ENCODE results near the gene HOXC4.

The HOXC4 gene

GRCh38 chr12:54025499-54026405 is 27.9 kb upstream of the HOXC4 start:
- H3K4me3 ChIP-seq (ENCODE audit: low read depth, low read length) = no peak overlapping the region
- no peak overlapping the region for H3K9ac ChIP-seq (ENCODE audit: low read depth, low read length)
- H3K4me1 ChIP-seq (ENCODE audit: control insufficient read depth, insufficient read depth, low read length) = peaks cover 9% of the 10 kb centered on the region; the same call in 1 of the 2 replicates
- no peak overlapping the region for H3K27ac ChIP-seq (ENCODE audit: low read depth, low read length)
- no peaks in the 10 kb centered on the region for H3K36me3 ChIP-seq (ENCODE audit: control insufficient read depth, insufficient read depth, low read length)
- no peaks in the 10 kb centered on the region for H3K9me3 ChIP-seq (ENCODE audit: control insufficient read depth, insufficient read depth, low read length)
- peaks cover 100% of the 10 kb centered on the region for H3K27me3 ChIP-seq (ENCODE audit: control insufficient read depth, insufficient read depth, low read length)

- H3K27me3 ChIP-seq (ENCODE audit: control insufficient read depth, insufficient read depth, low read length) = peaks cover 100% of the 10 kb centered on the region
- no peak overlapping the region for H3K4me3 ChIP-seq (ENCODE audit: low read depth, low read length)
- no peak overlapping the region for H3K27ac ChIP-seq (ENCODE audit: low read depth, low read length)
- no peaks in the 10 kb centered on the region for H3K9me3 ChIP-seq (ENCODE audit: control insufficient read depth, insufficient read depth, low read length)
- H3K9ac ChIP-seq (ENCODE audit: low read depth, low read length) = no peak overlapping the region
- no peaks in the 10 kb centered on the region for H3K36me3 ChIP-seq (ENCODE audit: control insufficient read depth, insufficient read depth, low read length)
- H3K4me1 ChIP-seq (ENCODE audit: control insufficient read depth, insufficient read depth, low read length) = peaks cover 3% of the 10 kb centered on the region; the same call in 1 of the 2 replicates
Measured at GRCh38 chr12:54026640-54027441, 26.8 kb upstream of the HOXC4 start.

GRCh38 chr12:54027442-54027786 is 26.2 kb upstream of the HOXC4 start:
- H3K4me1 ChIP-seq (ENCODE audit: control insufficient read depth, insufficient read depth, low read length) = peaks cover 3% of the 10 kb centered on the region; the same call in 1 of the 2 replicates
- no peak overlapping the region for H3K9ac ChIP-seq (ENCODE audit: low read depth, low read length)
- no peaks in the 10 kb centered on the region for H3K9me3 ChIP-seq (ENCODE audit: control insufficient read depth, insufficient read depth, low read length)
- no peaks in the 10 kb centered on the region for H3K36me3 ChIP-seq (ENCODE audit: control insufficient read depth, insufficient read depth, low read length)
- H3K27me3 ChIP-seq (ENCODE audit: control insufficient read depth, insufficient read depth, low read length) = peaks cover 100% of the 10 kb centered on the region
- H3K4me3 ChIP-seq (ENCODE audit: low read depth, low read length) = no peak overlapping the region
- H3K27ac ChIP-seq (ENCODE audit: low read depth, low read length) = no peak overlapping the region

- Histone ChIP-seq H3K9ac (ENCODE audit: low read depth, low read length) (no peak within 1 kb of the TSS), H3K36me3 (ENCODE audit: control insufficient read depth, insufficient read depth, low read length) (no peaks in the 10 kb centered on the region), H3K4me3 (ENCODE audit: low read depth, low read length) (no peak within 1 kb of the TSS), H3K27me3 (ENCODE audit: control insufficient read depth, insufficient read depth, low read length) (peaks cover 100% of the 10 kb centered on the region), H3K9me3 (ENCODE audit: control insufficient read depth, insufficient read depth, low read length) (no peaks in the 10 kb centered on the region), H3K4me1 (ENCODE audit: control insufficient read depth, insufficient read depth, low read length) (peaks cover 7% of the 10 kb centered on the region; the same call in 1 of the 2 replicates), H3K27ac (ENCODE audit: low read depth, low read length) (no peak within 1 kb of the TSS)
Measured at GRCh38 chr12:54028314-54029201, 25.1 kb upstream of the HOXC4 start, which contains the start of gene HOXC6. TSS of gene HOXC6 (plus strand) at chr12:54028440. CDS start at chr12:54028522, 82 bp downstream.

GRCh38 chr12:54029529-54030441 is 23.9 kb upstream of the HOXC4 start:
- no peak overlapping the region for H3K4me3 ChIP-seq (ENCODE audit: low read depth, low read length)
- no peak overlapping the region for H3K27ac ChIP-seq (ENCODE audit: low read depth, low read length)
- H3K27me3 ChIP-seq (ENCODE audit: control insufficient read depth, insufficient read depth, low read length) = peaks cover 100% of the 10 kb centered on the region
- no peak overlapping the region for H3K9ac ChIP-seq (ENCODE audit: low read depth, low read length)
- no peaks in the 10 kb centered on the region for H3K9me3 ChIP-seq (ENCODE audit: control insufficient read depth, insufficient read depth, low read length)
- no peaks in the 10 kb centered on the region for H3K36me3 ChIP-seq (ENCODE audit: control insufficient read depth, insufficient read depth, low read length)
- peaks cover 7% of the 10 kb centered on the region; the same call in 1 of the 2 replicates for H3K4me1 ChIP-seq (ENCODE audit: control insufficient read depth, insufficient read depth, low read length)

- Histone ChIP-seq H3K27ac (ENCODE audit: low read depth, low read length) (no peak overlapping the region), H3K4me3 (ENCODE audit: low read depth, low read length) (no peak overlapping the region), H3K36me3 (ENCODE audit: control insufficient read depth, insufficient read depth, low read length) (no peaks in the 10 kb centered on the region), H3K4me1 (ENCODE audit: control insufficient read depth, insufficient read depth, low read length) (peaks cover 7% of the 10 kb centered on the region; the same call in 1 of the 2 replicates), H3K9me3 (ENCODE audit: control insufficient read depth, insufficient read depth, low read length) (no peaks in the 10 kb centered on the region), H3K27me3 (ENCODE audit: control insufficient read depth, insufficient read depth, low read length) (peaks cover 100% of the 10 kb centered on the region), H3K9ac (ENCODE audit: low read depth, low read length) (no peak overlapping the region)
Measured at GRCh38 chr12:54030442-54030801, 23.2 kb upstream of the HOXC4 start.

GRCh38 chr12:54030889-54031471 is 22.7 kb upstream of the HOXC4 start:
- Histone ChIP-seq H3K27me3 (ENCODE audit: control insufficient read depth, insufficient read depth, low read length) (peaks cover 100% of the 10 kb centered on the region), H3K4me3 (ENCODE audit: low read depth, low read length) (no peak overlapping the region), H3K4me1 (ENCODE audit: control insufficient read depth, insufficient read depth, low read length) (peaks cover 7% of the 10 kb centered on the region; the same call in 1 of the 2 replicates), H3K27ac (ENCODE audit: low read depth, low read length) (no peak overlapping the region), H3K9ac (ENCODE audit: low read depth, low read length) (no peak overlapping the region), H3K36me3 (ENCODE audit: control insufficient read depth, insufficient read depth, low read length) (no peaks in the 10 kb centered on the region), H3K9me3 (ENCODE audit: control insufficient read depth, insufficient read depth, low read length) (no peaks in the 10 kb centered on the region)

- Histone ChIP-seq H3K27ac (ENCODE audit: low read depth, low read length) (no peak overlapping the region), H3K27me3 (ENCODE audit: control insufficient read depth, insufficient read depth, low read length) (peaks cover 100% of the 10 kb centered on the region), H3K4me1 (ENCODE audit: control insufficient read depth, insufficient read depth, low read length) (peaks cover 7% of the 10 kb centered on the region; the same call in 1 of the 2 replicates), H3K9ac (ENCODE audit: low read depth, low read length) (no peak overlapping the region), H3K36me3 (ENCODE audit: control insufficient read depth, insufficient read depth, low read length) (no peaks in the 10 kb centered on the region), H3K9me3 (ENCODE audit: control insufficient read depth, insufficient read depth, low read length) (no peaks in the 10 kb centered on the region), H3K4me3 (ENCODE audit: low read depth, low read length) (no peak overlapping the region)
Measured at GRCh38 chr12:54031480-54031879, 22.2 kb upstream of the HOXC4 start.

GRCh38 chr12:54032086-54032619 is 21.5 kb upstream of the HOXC4 start:
- H3K27me3 ChIP-seq (ENCODE audit: control insufficient read depth, insufficient read depth, low read length) = peaks cover 100% of the 10 kb centered on the region
- no peak overlapping the region for H3K4me3 ChIP-seq (ENCODE audit: low read depth, low read length)
- H3K4me1 ChIP-seq (ENCODE audit: control insufficient read depth, insufficient read depth, low read length) = peaks cover 7% of the 10 kb centered on the region; the same call in 1 of the 2 replicates
- no peaks in the 10 kb centered on the region for H3K9me3 ChIP-seq (ENCODE audit: control insufficient read depth, insufficient read depth, low read length)
- H3K9ac ChIP-seq (ENCODE audit: low read depth, low read length) = no peak overlapping the region
- no peaks in the 10 kb centered on the region for H3K36me3 ChIP-seq (ENCODE audit: control insufficient read depth, insufficient read depth, low read length)
- H3K27ac ChIP-seq (ENCODE audit: low read depth, low read length) = no peak overlapping the region
